Naive thymus-derived CD8-positive, alpha-beta T cell (primary cell): ENCODE measurements around the gene ZNF451. TPM values are rescaled to one million over a fixed set of nuclear protein-coding genes. Genes with fewer than 3 reads are reported as not detected.
"Not testable (repeated sequence)": the region's sequence is repeated elsewhere in the genome, so short reads cannot be mapped to it uniquely, and the experiment has no call there.

Experiments
- ATAC-seq, 2 donors: fragments of 150-1000 bp; cut with Tn5 transposase in 1 of 2; sonication (Bioruptor Pico), chemical (Tn5 transposase) in 1 of 2; 1 replicate in 1 of 2; 2 replicates in 1 of 2; pipeline ENCODE4 v1.10.0; 2021; ENCODE audit warnings: mild to moderate bottlenecking in 2 of 2, moderate library complexity in 2 of 2
- POLR2A ChIA-PET: fragments of 350-600 bp; sonication (Branson Sonifier 250); formaldehyde crosslinking; loops from one replicate; lab custom pipeline; 2021; ENCODE audit warnings: antibody characterized with exemption; lab: Charles Lee
- DNase-seq, 10 donors: peaks; one replicate each; pipeline versions ENCODE4 v3.0.0 to v3.0.0-alpha.2; 2020 to 2022
- H3K27ac Mint-ChIP-seq, 10 donors: one replicate each; pipeline ENCODE4 v1.8.0; 2020 to 2022; ENCODE audit warnings: mild to moderate bottlenecking in 10 of 10, mixed read lengths in 10 of 10, moderate library complexity in 4 of 10, inconsistent platforms in 1 of 10
- H3K27me3 Mint-ChIP-seq, 5 donors: one replicate each; pipeline ENCODE4 v1.8.0; 2021 to 2022; ENCODE audit warnings: mixed read lengths in 5 of 5
- H3K36me3 Mint-ChIP-seq, 3 donors: one replicate each; pipeline ENCODE4 v1.8.0; 2020 to 2022; ENCODE audit warnings: mixed read lengths in 3 of 3, mild to moderate bottlenecking in 2 of 3, inconsistent platforms in 1 of 3
- H3K4me1 Mint-ChIP-seq, 4 donors: one replicate each; pipeline ENCODE4 v1.8.0; 2021 to 2022; ENCODE audit warnings: mixed read lengths in 4 of 4
- H3K4me3 Mint-ChIP-seq, 10 donors: one replicate each; pipeline ENCODE4 v1.8.0; 2020 to 2022; ENCODE audit warnings: mild to moderate bottlenecking in 10 of 10, mixed read lengths in 10 of 10, moderate library complexity in 6 of 10, inconsistent platforms in 1 of 10
- H3K9me3 Mint-ChIP-seq, 9 donors: one replicate each; pipeline ENCODE4 v1.8.0; 2020 to 2022; ENCODE audit warnings: mixed read lengths in 9 of 9, mild to moderate bottlenecking in 3 of 9, inconsistent platforms in 1 of 9, moderate library complexity in 1 of 9
- polyA plus RNA-seq, 3 donors: library from polyadenylated mRNA; unstranded; fragments of 300-500 nt; fragmentation: Illumina TruSeq; gene quantifications; one replicate each; pipeline ENCODE4 v1.2.3, GENCODE V29; 2021
- total RNA-seq, 8 experiments: library from RNA in 2 of 8; stranded (reverse) in 2 of 8; gene quantifications; one replicate each; pipeline ENCODE4 v1.2.3 and lab custom pipeline; 2021 to 2026

ZNF451 gene
- 100 to 1,000 TPM in 1 of 2 experiments, 10 to 100 TPM in 1; 88.7 to 111 TPM for total RNA-seq
- 10 to 100 TPM; 17.0 to 26.6 (median 21.9) TPM for polyA plus RNA-seq
- total RNA-seq (lab: John Stamatoyannopoulos, UW): 140 to 243 (median 187) reads per million in 6 experiments

DNA sequence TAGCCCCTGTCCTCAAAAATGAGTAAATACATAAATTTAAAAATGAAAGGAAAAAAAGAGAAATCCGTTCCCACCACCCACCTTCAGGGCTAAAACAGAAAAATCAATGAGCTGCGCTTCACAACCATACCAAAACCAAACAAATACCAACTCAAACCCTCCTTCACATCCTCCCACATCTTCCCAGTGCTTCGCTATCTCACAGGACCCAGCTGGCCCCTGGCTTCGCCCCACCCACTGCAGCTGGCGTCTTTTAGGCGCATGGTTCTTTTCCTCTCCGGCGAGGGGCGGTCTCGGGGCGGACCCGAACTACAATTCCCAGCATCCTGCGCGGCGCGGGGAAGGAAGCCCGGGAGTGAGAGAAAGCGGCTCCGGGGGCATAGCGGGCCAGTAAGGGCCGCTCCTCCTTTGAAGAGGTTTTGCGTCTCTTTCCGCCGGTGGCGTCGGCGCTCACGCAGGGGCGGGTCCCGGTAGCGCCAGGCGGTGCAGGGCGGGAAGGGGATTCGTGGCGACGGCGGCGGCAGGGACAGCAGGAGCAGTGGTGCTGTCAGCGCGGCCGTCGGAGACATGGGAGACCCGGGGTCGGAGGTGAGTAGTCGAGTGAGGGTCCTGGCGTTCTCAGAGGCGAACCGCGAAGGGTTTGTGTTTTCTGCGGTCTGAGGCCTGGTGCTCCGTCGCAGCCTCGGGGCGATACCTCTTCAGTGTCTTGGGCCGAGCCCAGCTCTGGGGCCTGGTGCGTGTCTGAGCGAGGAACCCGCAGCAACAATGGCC is at the start of gene ZNF451:
Gene ZNF451, plus strand, starts transcription at position 502 of the 771 bp plus-strand sequence. Its CDS starts 66 bp downstream, at position 568.
- Mint-ChIP-seq H3K4me3 (peak within 1 kb of the TSS; percentile 82 to 97 (median 92)), H3K36me3 (peaks cover 0 to 27% (median 8%) of the 10 kb centered on the region in 3 donors), H3K4me1 (peaks cover 15 to 37% (median 35%) of the 10 kb centered on the region in 4 donors), H3K27me3 (no peaks in the 10 kb centered on the region), H3K9me3 (no peaks in the 10 kb centered on the region), H3K27ac (peak within 1 kb of the TSS; percentile 64 to 97 (median 92))
- POLR2A ChIA-PET: interaction anchor here (0.7 to 0.9 kb wide), 4 partner anchors 36 to 227 kb away, joined by 3 to 4 read pairs (median 4); partner anchors contain the start of gene PRIM2
- DNase-seq (peak; percentile 92 to 97 (median 95)), ATAC-seq (peak; percentile 91 to 94)

- ATAC-seq, H3K36me3 Mint-ChIP-seq, POLR2A ChIA-PET, DNase-seq, H3K27ac Mint-ChIP-seq, H3K4me3 Mint-ChIP-seq, H3K9me3 Mint-ChIP-seq: not testable (repeated sequence)
- Mint-ChIP-seq H3K27me3 (peaks cover 7 to 35% (median 13%) of the 10 kb centered on the region in 5 donors), H3K4me1 (peaks cover 11 to 19% (median 16%) of the 10 kb centered on the region in 4 donors)
These were observed 45.9 kb upstream of the ZNF451 start for GRCh38 chr6:57044061-57044460.

GRCh38 chr6:57044568-57044967 is 45.4 kb upstream of the ZNF451 start:
- Mint-ChIP-seq H3K27ac (no peak overlapping the region), H3K27me3 (peaks cover 5 to 30% (median 10%) of the 10 kb centered on the region in 5 donors), H3K4me3 (no peak overlapping the region), H3K36me3 (peaks cover 0 to 13% (median 0%) of the 10 kb centered on the region in 3 donors), H3K4me1 (peaks cover 12 to 24% (median 21%) of the 10 kb centered on the region in 4 donors), H3K9me3 (no peaks in the 10 kb centered on the region)
- DNase-seq: no peak
- ATAC-seq: no peak
- POLR2A ChIA-PET: no interaction called here

GRCh38 chr6:57046332-57047256 is 43.4 kb upstream of the ZNF451 start, which contains the start of gene KIAA1586:
Gene KIAA1586 (plus strand): TSS chr6:57046693. CDS start chr6:57046756, 63 bp downstream.
- Mint-ChIP-seq H3K27me3 (peaks cover 2 to 10% (median 4%) of the 10 kb centered on the region in 5 donors), H3K4me3 (peak within 1 kb of the TSS; percentile 94 to 99 (median 97)), H3K4me1 (peaks cover 18 to 34% (median 31%) of the 10 kb centered on the region in 4 donors), H3K36me3 (peaks cover 0 to 31% (median 9%) of the 10 kb centered on the region in 3 donors), H3K27ac (peak within 1 kb of the TSS; percentile 80 to 96 (median 92))
- H3K9me3 Mint-ChIP-seq: not testable (repeated sequence)
- peak; percentile 88 to 91 for ATAC-seq
- peak; percentile 58 to 86 (median 75) for DNase-seq
- POLR2A ChIA-PET: interaction anchor here (0.7 kb wide), 1 partner anchor 43 kb away, joined by 4 read pairs; no protein-coding TSS in a partner anchor

GRCh38 chr6:57047257-57047585 is 42.8 kb upstream of the ZNF451 start:
- H3K4me3 Mint-ChIP-seq, H3K9me3 Mint-ChIP-seq, POLR2A ChIA-PET, H3K27ac Mint-ChIP-seq, DNase-seq, H3K27me3 Mint-ChIP-seq: not testable (repeated sequence)
- ATAC-seq: peak; percentile 6 to 44
- H3K36me3 Mint-ChIP-seq: peaks cover 0 to 34% (median 12%) of the 10 kb centered on the region in 3 donors
- H3K4me1 Mint-ChIP-seq: peaks cover 18 to 34% (median 31%) of the 10 kb centered on the region in 4 donors

GRCh38 chr6:57047859-57048258 is 42.1 kb upstream of the ZNF451 start:
- H3K9me3 Mint-ChIP-seq, POLR2A ChIA-PET, H3K27me3 Mint-ChIP-seq, DNase-seq, ATAC-seq: not testable (repeated sequence)
- Mint-ChIP-seq H3K4me1 (peaks cover 18 to 34% (median 31%) of the 10 kb centered on the region in 4 donors), H3K36me3 (peaks cover 0 to 37% (median 12%) of the 10 kb centered on the region in 3 donors), H3K4me3 (peak overlapping the region; percentile 35 to 82 (median 68)), H3K27ac (peak overlapping the region in 8 of 10 donors; percentile 53 to 93 (median 78))

DNA sequence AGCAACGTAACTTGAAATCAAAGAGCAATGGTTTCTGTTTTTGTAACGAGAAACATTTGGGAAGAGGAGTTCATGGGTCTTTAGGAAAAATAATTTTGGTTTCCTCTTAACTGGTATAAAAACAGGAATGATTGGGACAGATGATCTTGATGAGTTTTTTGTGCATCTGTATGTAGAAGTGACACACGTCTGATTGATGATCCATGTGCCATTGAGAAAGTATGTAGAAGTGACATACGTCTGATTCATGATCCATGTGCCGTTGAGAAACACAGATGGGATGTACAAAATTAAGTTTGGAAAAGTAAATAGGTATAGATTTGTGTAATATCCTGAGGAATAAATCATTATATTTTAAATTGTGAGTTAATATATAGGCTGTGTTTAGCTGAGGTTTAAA is 41.4 kb upstream of the ZNF451 start:
- no peak for DNase-seq
- Mint-ChIP-seq H3K36me3 (peaks cover 0 to 44% (median 12%) of the 10 kb centered on the region in 3 donors), H3K9me3 (no peaks in the 10 kb centered on the region), H3K27ac (peak overlapping the region in 4 of 10 donors; percentile 9 to 58 (median 34)), H3K27me3 (peaks cover 0 to 6% (median 0%) of the 10 kb centered on the region in 5 donors), H3K4me1 (peaks cover 18 to 34% (median 31%) of the 10 kb centered on the region in 4 donors), H3K4me3 (peak overlapping the region in 8 of 10 donors; percentile 30 to 82 (median 67))
- POLR2A ChIA-PET: no interaction called here
- ATAC-seq: no peak

- peaks cover 0 to 6% (median 0%) of the 10 kb centered on the region in 4 donors for H3K4me1 Mint-ChIP-seq
- no peaks in the 10 kb centered on the region for H3K9me3 Mint-ChIP-seq
- no peak overlapping the region for H3K4me3 Mint-ChIP-seq
- ATAC-seq: no peak
- H3K27ac Mint-ChIP-seq: no peak overlapping the region
- DNase-seq: no peak
- no peaks in the 10 kb centered on the region for H3K27me3 Mint-ChIP-seq
- POLR2A ChIA-PET: no interaction called here
- H3K36me3 Mint-ChIP-seq: peaks cover 5 to 65% (median 21%) of the 10 kb centered on the region in 3 donors
These were observed 26.1 kb upstream of the ZNF451 start for GRCh38 chr6:57063847-57064246.

GRCh38 chr6:57064809-57065208 is 25.2 kb upstream of the ZNF451 start:
- Mint-ChIP-seq H3K27ac (peak overlapping the region in 2 of 10 donors; percentile 31 to 45), H3K9me3 (no peaks in the 10 kb centered on the region), H3K27me3 (no peaks in the 10 kb centered on the region), H3K36me3 (peaks cover 2 to 59% (median 16%) of the 10 kb centered on the region in 3 donors), H3K4me3 (no peak overlapping the region), H3K4me1 (peaks cover 0 to 6% (median 2%) of the 10 kb centered on the region in 4 donors)
- POLR2A ChIA-PET: no interaction called here
- no peak for DNase-seq
- ATAC-seq: no peak

- POLR2A ChIA-PET: no interaction called here
- no peak for DNase-seq
- no peaks in the 10 kb centered on the region for H3K27me3 Mint-ChIP-seq
- peaks cover 0 to 33% (median 9%) of the 10 kb centered on the region in 3 donors for H3K36me3 Mint-ChIP-seq
- peaks cover 0 to 6% (median 2%) of the 10 kb centered on the region in 4 donors for H3K4me1 Mint-ChIP-seq
- ATAC-seq: no peak
- H3K27ac Mint-ChIP-seq: no peak overlapping the region
- no peaks in the 10 kb centered on the region for H3K9me3 Mint-ChIP-seq
- no peak overlapping the region for H3K4me3 Mint-ChIP-seq
These were observed 21.9 kb upstream of the ZNF451 start for GRCh38 chr6:57068061-57068460.

GRCh38 chr6:57069228-57069627 is 20.8 kb upstream of the ZNF451 start:
- POLR2A ChIA-PET: no interaction called here
- no peak for ATAC-seq
- no peak overlapping the region for H3K27ac Mint-ChIP-seq

DNA sequence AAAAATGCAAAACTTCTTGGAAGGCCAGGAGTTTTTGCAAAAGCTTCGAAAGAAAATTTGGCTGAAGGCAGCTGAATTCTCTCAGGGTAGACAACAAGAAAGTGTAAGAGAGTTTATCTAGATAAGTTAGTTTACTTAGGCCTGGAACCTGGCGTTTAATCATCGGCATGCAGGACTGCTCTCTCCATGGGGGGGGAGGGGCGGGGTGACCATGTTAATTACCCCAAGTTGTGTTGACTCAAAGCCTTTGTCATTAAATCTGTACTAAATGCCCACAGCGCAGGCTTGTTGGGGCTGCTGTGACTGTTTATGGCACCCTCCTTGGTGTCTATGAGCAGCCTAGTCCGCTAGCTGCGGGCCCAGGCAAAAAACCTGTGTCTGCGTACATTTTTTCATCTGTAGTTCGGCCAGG is 20.1 kb upstream of the ZNF451 start:
- no peak overlapping the region for H3K4me3 Mint-ChIP-seq
- POLR2A ChIA-PET: no interaction called here
- peaks cover 0 to 4% (median 2%) of the 10 kb centered on the region in 4 donors for H3K4me1 Mint-ChIP-seq
- H3K27me3 Mint-ChIP-seq: no peaks in the 10 kb centered on the region
- ATAC-seq (no peak), DNase-seq (no peak)
- peaks cover 0 to 2% (median 0%) of the 10 kb centered on the region in 9 donors for H3K9me3 Mint-ChIP-seq
- H3K27ac Mint-ChIP-seq: no peak overlapping the region
- H3K36me3 Mint-ChIP-seq: peaks cover 0 to 26% (median 6%) of the 10 kb centered on the region in 3 donors

More at GRCh38 chr6:57069228-57069627, 20.8 kb upstream of the ZNF451 start:
- Mint-ChIP-seq H3K4me3 (no peak overlapping the region), H3K9me3 (no peaks in the 10 kb centered on the region), H3K4me1 (peaks cover 0 to 6% (median 2%) of the 10 kb centered on the region in 4 donors), H3K36me3 (peaks cover 0 to 33% (median 5%) of the 10 kb centered on the region in 3 donors), H3K27me3 (no peaks in the 10 kb centered on the region)
- DNase-seq: no peak
